Activated T-helper 1 cell treated with anti-CD3 and anti-CD28 coated beads, Interleukin-12 subunit alpha, Interleukin-12 subunit beta, Interleukin-2, Interleukin-4 antibody, amounts not matched to agents 30 ng/mL and 10 ng/mL and 1 ng/mL, durations not matched to agents 14 hours and 24 hours and 36 hours (primary cell): ENCODE measurements around the gene SARM1. TPM values are rescaled to one million over a fixed set of nuclear protein-coding genes. Genes with fewer than 3 reads are reported as not detected.

ENCODE experiments used
- DNase-seq: peaks from one replicate; pipeline ENCODE4 v3.0.0; 2021; ENCODE audit warnings: low spot score
- H3K27ac Mint-ChIP-seq: one replicate; pipeline ENCODE4 v1.8.0; 2021; ENCODE audit warnings: mild to moderate bottlenecking, mixed read lengths
- H3K27me3 Mint-ChIP-seq: one replicate; pipeline ENCODE4 v1.8.0; 2022; ENCODE audit warnings: mild to moderate bottlenecking, moderate library complexity, mixed read lengths; ENCODE audit not compliant: insufficient read depth
- H3K36me3 Mint-ChIP-seq: one replicate; pipeline ENCODE4 v1.8.0; 2021; ENCODE audit warnings: low read depth, mixed read lengths
- H3K4me1 Mint-ChIP-seq: one replicate; pipeline ENCODE4 v1.8.0; 2021; ENCODE audit warnings: low read depth, mixed read lengths
- H3K4me3 Mint-ChIP-seq: one replicate; pipeline ENCODE4 v1.8.0; 2021; ENCODE audit warnings: mild to moderate bottlenecking, moderate library complexity, mixed read lengths
- H3K9me3 Mint-ChIP-seq: one replicate; pipeline ENCODE4 v1.8.0; 2021; ENCODE audit warnings: mixed read lengths
- intact Hi-C: fragments of 100-400 bp; cut with micrococcal nuclease; formaldehyde crosslinking; loops from one replicate; pipeline ENCODE4 v1.15.1; 2024
- total RNA-seq: library from RNA; stranded (reverse); gene quantifications from 2 replicates; pipeline ENCODE4 v1.2.3, GENCODE V29; 2022

The SARM1 gene
- total RNA-seq, 1 donor from 2014 or later, result 45.6 TPM

DNA sequence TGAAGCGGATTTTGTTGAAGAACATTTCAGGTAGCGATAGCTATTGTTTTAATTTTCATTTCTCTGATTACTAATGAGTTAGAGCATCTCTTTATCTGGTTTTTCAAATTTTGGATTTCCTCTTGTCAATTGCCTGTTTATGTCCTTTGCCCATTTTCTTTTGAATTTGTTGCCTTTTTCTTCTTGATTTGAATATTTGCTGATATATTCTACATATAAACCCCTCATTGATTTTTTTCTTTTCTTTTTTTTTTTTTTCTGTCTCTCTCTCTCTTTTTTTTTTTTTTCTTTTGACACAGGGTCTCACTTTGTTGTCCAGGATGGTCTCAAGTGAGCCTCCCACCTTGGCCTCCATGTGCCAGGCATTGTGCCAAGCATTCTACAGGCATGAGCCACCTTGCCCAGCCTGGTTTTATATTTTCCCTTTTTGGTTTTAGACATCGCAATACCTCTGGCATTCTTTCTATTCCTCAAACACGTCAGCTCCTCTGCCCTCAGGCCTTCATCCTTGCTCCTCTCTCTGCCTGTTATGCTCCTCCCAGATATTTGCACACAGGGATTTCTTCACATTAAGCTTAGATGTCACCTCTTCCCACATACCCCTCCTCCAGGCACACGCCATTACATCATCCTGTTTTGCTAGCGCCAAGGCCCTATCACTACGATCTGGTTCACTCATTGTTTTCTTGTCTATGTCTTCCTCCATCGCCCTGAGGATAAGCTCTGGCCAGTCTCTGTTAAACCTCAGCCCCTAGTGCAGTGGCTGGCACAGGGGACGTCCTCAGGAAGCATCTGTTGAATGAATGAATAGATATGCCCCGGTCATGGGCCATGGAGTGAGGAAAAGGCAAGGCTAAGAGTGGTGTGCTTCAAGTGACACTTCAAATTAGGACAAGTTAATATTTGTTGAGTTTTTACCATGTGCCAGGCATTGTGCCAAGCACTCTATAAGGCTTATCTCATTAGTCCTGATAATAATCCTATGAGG, 8.6 kb downstream of the SARM1 start:
- H3K4me3 Mint-ChIP-seq, result no peak overlapping the region
- no peak for DNase-seq
- no peaks in the 10 kb centered on the region for H3K27me3 Mint-ChIP-seq

DNA sequence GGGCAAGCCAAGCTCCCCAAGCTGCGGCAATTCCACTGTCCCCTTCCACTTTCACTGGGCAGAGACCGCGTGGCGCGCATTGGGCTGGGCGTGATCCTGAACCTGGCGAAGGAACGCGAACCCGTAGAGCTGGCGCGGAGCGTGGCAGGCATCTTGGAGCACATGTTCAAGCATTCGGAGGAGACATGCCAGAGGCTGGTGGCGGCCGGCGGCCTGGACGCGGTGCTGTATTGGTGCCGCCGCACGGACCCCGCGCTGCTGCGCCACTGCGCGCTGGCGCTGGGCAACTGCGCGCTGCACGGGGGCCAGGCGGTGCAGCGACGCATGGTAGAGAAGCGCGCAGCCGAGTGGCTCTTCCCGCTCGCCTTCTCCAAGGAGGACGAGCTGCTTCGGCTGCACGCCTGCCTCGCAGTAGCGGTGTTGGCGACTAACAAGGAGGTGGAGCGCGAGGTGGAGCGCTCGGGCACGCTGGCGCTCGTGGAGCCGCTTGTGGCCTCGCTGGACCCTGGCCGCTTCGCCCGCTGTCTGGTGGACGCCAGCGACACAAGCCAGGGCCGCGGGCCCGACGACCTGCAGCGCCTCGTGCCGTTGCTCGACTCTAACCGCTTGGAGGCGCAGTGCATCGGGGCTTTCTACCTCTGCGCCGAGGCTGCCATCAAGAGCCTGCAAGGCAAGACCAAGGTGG, 9.8 kb downstream of the SARM1 start:
- intact Hi-C loops, result no loop called here
- no peaks in the 10 kb centered on the region for H3K9me3 Mint-ChIP-seq
- no peak overlapping the region for H3K27ac Mint-ChIP-seq
- H3K4me1 Mint-ChIP-seq, result peaks cover 45% of the 10 kb centered on the region
- H3K36me3 Mint-ChIP-seq, result peaks cover 9% of the 10 kb centered on the region
- DNase-seq, result no peak
- H3K27me3 Mint-ChIP-seq, result peaks cover 1% of the 10 kb centered on the region
- H3K4me3 Mint-ChIP-seq, result peak overlapping the region; percentile 35

More for the DNA sequence above, 8.6 kb downstream of the SARM1 start:
- H3K4me1 Mint-ChIP-seq, result peaks cover 37% of the 10 kb centered on the region
- H3K27ac Mint-ChIP-seq, result no peak overlapping the region
- intact Hi-C loops, result no loop called here
- no peaks in the 10 kb centered on the region for H3K9me3 Mint-ChIP-seq
- H3K36me3 Mint-ChIP-seq, result peaks cover 6% of the 10 kb centered on the region

DNA sequence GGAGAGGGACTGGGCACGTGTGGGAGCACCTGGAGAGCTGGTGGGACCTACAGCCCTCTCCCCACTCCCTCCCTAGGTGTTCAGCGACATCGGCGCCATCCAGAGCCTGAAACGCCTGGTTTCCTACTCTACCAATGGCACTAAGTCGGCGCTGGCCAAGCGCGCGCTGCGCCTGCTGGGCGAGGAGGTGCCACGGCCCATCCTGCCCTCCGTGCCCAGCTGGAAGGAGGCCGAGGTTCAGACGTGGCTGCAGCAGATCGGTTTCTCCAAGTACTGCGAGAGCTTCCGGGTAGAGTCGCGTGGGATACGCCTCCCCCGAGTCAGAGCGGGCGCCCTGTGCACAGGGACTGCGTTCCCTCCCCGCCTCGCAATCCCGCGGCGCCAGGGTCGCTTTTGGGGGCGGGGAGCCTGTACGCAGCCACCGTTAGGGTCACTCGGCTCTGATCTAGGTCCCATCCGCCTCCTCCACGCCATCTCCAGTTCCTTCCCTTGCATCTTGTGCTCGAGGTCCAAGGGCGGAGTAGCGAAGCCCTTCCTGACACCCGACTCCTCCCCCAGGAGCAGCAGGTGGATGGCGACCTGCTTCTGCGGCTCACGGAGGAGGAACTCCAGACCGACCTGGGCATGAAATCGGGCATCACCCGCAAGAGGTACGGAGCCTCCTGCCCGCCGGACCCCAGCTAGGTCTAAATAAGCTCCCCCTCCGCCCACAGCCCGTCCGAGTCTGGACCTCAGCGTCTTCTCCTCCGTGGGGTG, 13.0 kb downstream of the SARM1 start:
- peak overlapping the region; percentile 84 for H3K4me3 Mint-ChIP-seq
- peak overlapping the region; percentile 89 for H3K27ac Mint-ChIP-seq
- no peaks in the 10 kb centered on the region for H3K9me3 Mint-ChIP-seq
- peaks cover 40% of the 10 kb centered on the region for H3K4me1 Mint-ChIP-seq
- H3K36me3 Mint-ChIP-seq, result peaks cover 11% of the 10 kb centered on the region
- peak; percentile 61 for DNase-seq
- peaks cover 1% of the 10 kb centered on the region for H3K27me3 Mint-ChIP-seq
- intact Hi-C loops, result loop anchor here (1.0 kb wide), 2 partner anchors 12 to 27 kb away; partner anchors contain the start of gene POLDIP2

DNA sequence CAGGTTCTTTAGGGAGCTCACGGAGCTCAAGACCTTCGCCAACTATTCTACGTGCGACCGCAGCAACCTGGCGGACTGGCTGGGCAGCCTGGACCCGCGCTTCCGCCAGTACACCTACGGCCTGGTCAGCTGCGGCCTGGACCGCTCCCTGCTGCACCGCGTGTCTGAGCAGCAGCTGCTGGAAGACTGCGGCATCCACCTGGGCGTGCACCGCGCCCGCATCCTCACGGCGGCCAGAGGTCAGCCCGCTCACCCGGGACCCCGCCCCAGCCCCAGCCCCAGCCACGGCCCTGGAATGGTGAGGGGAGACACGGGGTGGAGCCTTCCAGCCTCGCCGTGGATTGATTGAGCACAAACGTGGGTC, 13.5 kb downstream of the SARM1 start:
- peak overlapping the region; percentile 84 for H3K4me3 Mint-ChIP-seq
- intact Hi-C loops, result no loop called here
- no peaks in the 10 kb centered on the region for H3K9me3 Mint-ChIP-seq
- H3K36me3 Mint-ChIP-seq, result peaks cover 15% of the 10 kb centered on the region
- DNase-seq, result no peak
- H3K27me3 Mint-ChIP-seq, result peaks cover 1% of the 10 kb centered on the region
- peak overlapping the region; percentile 89 for H3K27ac Mint-ChIP-seq
- peaks cover 37% of the 10 kb centered on the region for H3K4me1 Mint-ChIP-seq

DNA sequence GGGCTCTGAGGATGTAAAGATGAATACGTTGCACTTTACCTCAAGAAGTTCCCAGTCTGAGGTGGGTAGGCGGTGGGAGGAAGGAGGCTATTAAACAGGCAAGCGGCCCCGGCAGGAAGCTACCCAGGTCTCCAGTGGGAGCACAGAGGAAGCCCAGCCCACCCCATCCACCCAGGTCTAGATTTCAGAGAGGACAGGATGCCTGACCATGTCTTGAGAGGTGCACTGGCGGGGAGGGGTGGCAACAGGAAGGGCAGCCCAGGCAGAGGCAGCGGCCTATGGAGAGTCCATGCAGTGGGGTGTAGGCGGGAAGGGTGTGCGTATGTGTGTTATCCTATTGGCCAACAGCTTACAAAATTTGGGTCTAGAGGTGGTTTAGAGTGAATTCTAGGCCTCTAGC, 13.9 kb downstream of the SARM1 start:
- H3K4me3 Mint-ChIP-seq, result peak overlapping the region; percentile 84
- H3K9me3 Mint-ChIP-seq, result no peaks in the 10 kb centered on the region
- H3K27ac Mint-ChIP-seq, result peak overlapping the region; percentile 67
- peaks cover 33% of the 10 kb centered on the region for H3K4me1 Mint-ChIP-seq
- peaks cover 19% of the 10 kb centered on the region for H3K36me3 Mint-ChIP-seq
- DNase-seq, result no peak
- intact Hi-C loops, result no loop called here
- H3K27me3 Mint-ChIP-seq, result peaks cover 1% of the 10 kb centered on the region

DNA sequence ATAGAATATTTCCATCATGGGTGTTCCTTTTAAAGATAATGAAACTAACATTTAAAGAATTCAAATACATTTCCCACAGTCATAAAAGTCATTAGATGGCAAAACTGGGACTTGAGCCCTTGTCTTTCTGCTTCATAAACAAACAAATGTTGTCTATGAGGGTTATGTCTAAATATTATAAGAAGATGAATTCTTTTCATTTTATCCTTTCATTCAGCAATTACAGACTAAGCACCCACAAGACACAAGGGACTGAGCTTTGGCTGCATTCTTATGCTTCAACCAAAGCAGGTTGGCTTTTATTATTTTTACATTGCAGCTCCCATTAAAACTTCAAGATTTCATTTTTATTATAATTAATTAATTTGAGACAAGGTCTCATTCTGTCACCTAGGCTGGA, 14.9 kb downstream of the SARM1 start:
- peaks cover 27% of the 10 kb centered on the region for H3K4me1 Mint-ChIP-seq
- peaks cover 1% of the 10 kb centered on the region for H3K27me3 Mint-ChIP-seq
- intact Hi-C loops, result no loop called here
- no peak overlapping the region for H3K4me3 Mint-ChIP-seq
- H3K36me3 Mint-ChIP-seq, result peaks cover 27% of the 10 kb centered on the region
- no peak for DNase-seq
- H3K27ac Mint-ChIP-seq, result no peak overlapping the region
- no peaks in the 10 kb centered on the region for H3K9me3 Mint-ChIP-seq

DNA sequence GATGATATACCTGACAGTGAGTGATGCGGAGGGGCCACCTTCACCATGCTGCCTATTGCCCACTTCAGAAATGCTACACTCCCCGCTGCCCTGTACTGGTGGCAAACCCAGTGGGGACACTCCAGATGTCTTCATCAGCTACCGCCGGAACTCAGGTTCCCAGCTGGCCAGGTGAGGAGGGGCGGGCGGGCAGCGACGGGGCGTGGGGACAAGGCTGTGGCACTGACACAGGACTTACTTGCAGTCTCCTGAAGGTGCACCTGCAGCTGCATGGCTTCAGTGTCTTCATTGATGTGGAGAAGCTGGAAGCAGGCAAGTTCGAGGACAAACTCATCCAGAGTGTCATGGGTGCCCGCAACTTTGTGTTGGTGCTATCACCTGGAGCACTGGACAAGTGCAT, 16.6 kb downstream of the SARM1 start:
- Mint-ChIP-seq H3K36me3 (peaks cover 28% of the 10 kb centered on the region), H3K27ac (no peak overlapping the region), H3K4me1 (peaks cover 22% of the 10 kb centered on the region), H3K9me3 (no peaks in the 10 kb centered on the region), H3K4me3 (no peak overlapping the region), H3K27me3 (peaks cover 1% of the 10 kb centered on the region)
- intact Hi-C loops, result no loop called here
- DNase-seq, result no peak

DNA sequence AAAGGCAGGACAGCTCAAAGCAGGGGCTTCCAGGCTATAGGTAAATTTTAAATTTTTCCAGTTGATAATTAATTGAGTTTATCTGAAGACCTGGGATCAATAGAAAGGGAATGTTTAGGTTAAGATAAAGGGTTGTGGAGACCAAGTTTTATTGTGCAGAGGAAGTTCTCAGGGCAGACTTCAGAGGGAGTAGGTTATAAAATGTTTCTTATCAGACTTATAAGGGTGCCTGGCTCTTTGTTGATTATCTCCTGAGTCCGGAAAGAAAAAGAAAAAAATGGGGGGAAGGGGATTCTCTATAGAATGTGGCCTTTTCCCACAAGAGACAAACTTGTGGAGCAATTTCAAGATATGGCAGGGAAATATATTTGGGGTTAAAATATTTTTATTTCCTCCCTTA, 18.6 kb downstream of the SARM1 start:
- intact Hi-C loops, result no loop called here
- Mint-ChIP-seq H3K36me3 (peaks cover 35% of the 10 kb centered on the region), H3K4me1 (peaks cover 9% of the 10 kb centered on the region), H3K27ac (no peak overlapping the region), H3K4me3 (no peak overlapping the region), H3K27me3 (peaks cover 1% of the 10 kb centered on the region), H3K9me3 (no peaks in the 10 kb centered on the region)
- no peak for DNase-seq

DNA sequence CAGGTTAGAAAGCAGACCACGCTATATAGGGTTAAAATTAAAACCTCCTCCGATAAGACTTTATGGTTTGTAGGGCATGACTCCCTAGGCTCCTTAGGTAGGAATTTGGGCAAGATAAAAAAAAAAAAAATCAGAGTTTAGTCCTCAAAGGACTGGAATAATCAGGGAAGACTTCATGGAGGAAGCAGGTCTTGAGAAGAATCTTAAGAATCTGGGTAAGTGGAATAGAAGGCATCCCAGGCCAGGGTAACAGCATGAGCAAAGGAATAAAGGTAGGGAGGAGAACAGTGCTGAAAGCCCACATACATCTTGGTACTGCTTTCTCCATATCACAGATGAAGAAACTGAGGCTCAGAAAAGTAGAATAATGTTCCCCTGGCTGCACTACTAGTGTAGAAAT, 19.1 kb downstream of the SARM1 start:
- H3K4me3 Mint-ChIP-seq, result no peak overlapping the region
- intact Hi-C loops, result no loop called here
- peaks cover 34% of the 10 kb centered on the region for H3K36me3 Mint-ChIP-seq
- H3K27ac Mint-ChIP-seq, result no peak overlapping the region
- DNase-seq, result no peak
- no peaks in the 10 kb centered on the region for H3K27me3 Mint-ChIP-seq
- H3K9me3 Mint-ChIP-seq, result no peaks in the 10 kb centered on the region
- peaks cover 5% of the 10 kb centered on the region for H3K4me1 Mint-ChIP-seq

DNA sequence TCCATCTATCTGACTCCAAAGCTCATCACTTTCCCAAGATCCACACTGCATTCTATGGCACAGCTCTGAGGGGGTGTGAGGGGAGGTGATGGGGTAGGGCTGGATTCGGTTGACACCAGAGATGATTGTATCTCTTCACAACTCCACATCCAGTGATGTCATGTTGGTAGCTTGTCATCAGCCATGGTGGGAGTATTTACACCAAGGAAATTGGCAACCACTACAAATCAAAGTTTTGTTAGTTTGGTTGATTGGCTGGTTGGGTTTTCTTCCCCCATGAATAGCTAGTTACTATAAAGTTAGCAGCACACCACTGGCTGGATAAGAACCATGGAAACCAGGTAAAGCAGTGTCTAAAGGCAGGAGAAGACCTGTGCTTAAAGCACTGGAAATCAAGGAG, 19.5 kb downstream of the SARM1 start:
- no peaks in the 10 kb centered on the region for H3K9me3 Mint-ChIP-seq
- DNase-seq, result no peak
- intact Hi-C loops, result no loop called here
- no peaks in the 10 kb centered on the region for H3K27me3 Mint-ChIP-seq
- peaks cover under 1% of the 10 kb centered on the region for H3K4me1 Mint-ChIP-seq
- no peak overlapping the region for H3K27ac Mint-ChIP-seq
- peaks cover 35% of the 10 kb centered on the region for H3K36me3 Mint-ChIP-seq
- H3K4me3 Mint-ChIP-seq, result no peak overlapping the region

DNA sequence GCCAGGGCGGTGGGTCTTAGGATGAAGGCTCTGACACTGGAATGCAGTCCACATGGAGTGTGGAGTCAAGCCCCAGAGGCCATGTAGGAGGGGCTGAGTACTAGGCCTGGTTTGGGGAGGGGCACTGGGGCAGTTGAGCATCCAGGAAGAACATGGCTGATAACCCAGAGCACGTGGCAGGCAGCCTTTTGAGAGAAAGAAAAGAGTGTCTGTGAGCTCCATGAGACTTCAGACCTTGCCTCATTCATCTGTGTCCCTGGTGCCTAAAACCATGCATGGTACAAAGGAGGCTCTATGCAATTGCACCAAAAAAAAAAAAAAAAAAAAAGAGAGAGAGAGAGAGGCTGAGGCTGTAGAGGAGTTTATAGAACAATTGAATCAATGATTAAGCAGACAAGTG, 19.9 kb downstream of the SARM1 start:
- Mint-ChIP-seq H3K27ac (no peak overlapping the region), H3K9me3 (no peaks in the 10 kb centered on the region), H3K4me1 (no peaks in the 10 kb centered on the region), H3K4me3 (no peak overlapping the region), H3K27me3 (no peaks in the 10 kb centered on the region), H3K36me3 (peaks cover 35% of the 10 kb centered on the region)
- intact Hi-C loops, result no loop called here
- DNase-seq, result no peak

DNA sequence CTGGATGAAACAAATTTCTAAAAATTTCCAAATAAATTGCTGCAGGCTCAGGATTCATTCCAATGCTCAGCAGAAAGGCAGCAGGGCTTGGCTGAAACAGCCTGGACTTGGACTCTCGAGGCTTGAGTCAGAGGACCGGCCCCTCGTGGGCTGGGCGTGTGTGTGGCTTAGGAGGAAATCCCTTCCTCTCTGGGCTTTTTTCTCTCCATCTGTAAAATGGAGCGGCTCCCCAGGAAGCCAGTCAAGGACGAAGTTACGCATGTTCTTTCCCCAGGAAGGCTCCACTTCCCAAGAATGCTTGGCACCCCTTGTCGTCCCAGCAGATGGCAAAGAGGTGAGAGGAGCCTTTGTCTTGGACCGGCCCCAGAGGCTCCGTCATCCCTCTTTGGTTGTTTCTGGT, 21.0 kb downstream of the SARM1 start:
- Mint-ChIP-seq H3K27me3 (no peaks in the 10 kb centered on the region), H3K36me3 (peaks cover 35% of the 10 kb centered on the region), H3K27ac (no peak overlapping the region), H3K9me3 (no peaks in the 10 kb centered on the region), H3K4me3 (no peak overlapping the region), H3K4me1 (no peaks in the 10 kb centered on the region)
- DNase-seq, result no peak
- intact Hi-C loops, result no loop called here
